Hematopoietic multipotent progenitor cell treated with erythropoietin and hydrocortisone succinate and interleukin-3 and kit ligand, for 6 days (in vitro differentiated cells): ENCODE measurements around the gene LDHB.
"Not testable (repeated sequence)": the region's sequence is repeated elsewhere in the genome, so short reads cannot be mapped to it uniquely, and the experiment has no call there.

Experiments
- DNase-seq: peaks from one replicate; pipeline ENCODE4 v3.0.0-alpha.2; 2015

Gene LDHB

GRCh38 chr12:21661396-21662093, 3.9 kb upstream of the LDHB start:
- DNase-seq: not testable (repeated sequence)

GRCh38 chr12:21659383-21659782, 1.7 kb upstream of the LDHB start:
- DNase-seq: peak; percentile 41

GRCh38 chr12:21656905-21657325, 727 bp downstream of the LDHB start:
- peak; percentile 80 for DNase-seq

GRCh38 chr12:21655591-21655990, 2.1 kb downstream of the LDHB start:
- peak; percentile 52 for DNase-seq

GRCh38 chr12:21651821-21652220, 5.8 kb downstream of the LDHB start:
- DNase-seq: no peak

GRCh38 chr12:21650997-21651396, 6.6 kb downstream of the LDHB start:
- no peak for DNase-seq

- no peak for DNase-seq
These were observed 8.6 kb downstream of the LDHB start for GRCh38 chr12:21649034-21649433.

GRCh38 chr12:21648378-21648777, 9.3 kb downstream of the LDHB start:
- no peak for DNase-seq

GRCh38 chr12:21647179-21647578, 10.5 kb downstream of the LDHB start:
- DNase-seq: no peak

- DNase-seq: peak; percentile 0
These were observed 12.6 kb downstream of the LDHB start for GRCh38 chr12:21645041-21645500.

GRCh38 chr12:21644516-21644915, 13.1 kb downstream of the LDHB start:
- no peak for DNase-seq

GRCh38 chr12:21643758-21644157, 13.9 kb downstream of the LDHB start:
- no peak for DNase-seq

GRCh38 chr12:21642707-21643389, 14.8 kb downstream of the LDHB start:
- peak; percentile 2 for DNase-seq

- DNase-seq: peak; percentile 47
These were observed 19.4 kb downstream of the LDHB start for GRCh38 chr12:21638054-21638891.

- DNase-seq: no peak
These were observed 23.4 kb downstream of the LDHB start for GRCh38 chr12:21634245-21634644.

- no peak for DNase-seq
These were observed 26.3 kb downstream of the LDHB start for GRCh38 chr12:21631367-21631766.

GRCh38 chr12:21627924-21628323, 29.7 kb downstream of the LDHB start:
- no peak for DNase-seq

GRCh38 chr12:21618566-21618965, 39.1 kb downstream of the LDHB start:
- DNase-seq: no peak

GRCh38 chr12:21617030-21617429, 40.6 kb downstream of the LDHB start:
- DNase-seq: no peak

- DNase-seq: peak; percentile 47
These were observed 42.2 kb downstream of the LDHB start for GRCh38 chr12:21615431-21615830.

GRCh38 chr12:21614506-21614905, 43.1 kb downstream of the LDHB start:
- DNase-seq: peak; percentile 35

- DNase-seq: no peak
These were observed 43.7 kb downstream of the LDHB start for GRCh38 chr12:21613931-21614330.

GRCh38 chr12:21608196-21608595, 49.4 kb downstream of the LDHB start:
- no peak for DNase-seq

GRCh38 chr12:21607701-21608100, 49.9 kb downstream of the LDHB start:
- DNase-seq: peak; percentile 52
